ENCODE measurements around the gene SYS1.

- TF ChIP-seq CTCF (IDR thresholded peaks at IDR 0.05; ENCODE audit: insufficient read depth, low read length) = no peak
- TF ChIP-seq REST (IDR thresholded peaks at IDR 0.05; ENCODE audit: insufficient replicate concordance, low read depth) = no peak
Measured at GRCh38 chr20:45346851-45347250, 16.1 kb upstream of the SYS1 start.
